GM06990 (cell line): ENCODE results near the gene WASHC4.
"Not testable (repeated sequence)": the region's sequence is repeated elsewhere in the genome, so short reads cannot be mapped to it uniquely, and the experiment has no call there.

Source experiments
- DNase-seq: peaks from one replicate; pipeline ENCODE4 v3.0.0-alpha.2; 2011; ENCODE audit not compliant: insufficient read length; ENCODE audit errors: extremely low read depth
- H3K27me3 ChIP-seq: replicated peaks from 2 replicates; pipeline ENCODE4 v1.6.0; 2011; ENCODE audit warnings: low read length; ENCODE audit not compliant: control insufficient read depth, insufficient read depth
- H3K36me3 ChIP-seq: 2 replicates; pipeline ENCODE4 v1.5.1; 2011; ENCODE audit warnings: low read length; ENCODE audit not compliant: control insufficient read depth, insufficient read depth
- H3K4me3 ChIP-seq: replicated peaks from 2 replicates; pipeline ENCODE4 v1.5.1; 2011; ENCODE audit warnings: low read depth, mild to moderate bottlenecking, control low read depth, low read length
- TF ChIP-seq, protein P1 (sequence below): IDR thresholded peaks from 2 replicates; pipeline ENCODE4 v1.5.1; 2011; ENCODE audit warnings: low read length, control low read depth, mild to moderate bottlenecking, inconsistent platforms; ENCODE audit not compliant: insufficient read depth, poor library complexity, severe bottlenecking

Gene WASHC4

GRCh38 chr12:105085501-105085900, 22.0 kb upstream of the WASHC4 start:
- TF ChIP-seq, protein P1, sequence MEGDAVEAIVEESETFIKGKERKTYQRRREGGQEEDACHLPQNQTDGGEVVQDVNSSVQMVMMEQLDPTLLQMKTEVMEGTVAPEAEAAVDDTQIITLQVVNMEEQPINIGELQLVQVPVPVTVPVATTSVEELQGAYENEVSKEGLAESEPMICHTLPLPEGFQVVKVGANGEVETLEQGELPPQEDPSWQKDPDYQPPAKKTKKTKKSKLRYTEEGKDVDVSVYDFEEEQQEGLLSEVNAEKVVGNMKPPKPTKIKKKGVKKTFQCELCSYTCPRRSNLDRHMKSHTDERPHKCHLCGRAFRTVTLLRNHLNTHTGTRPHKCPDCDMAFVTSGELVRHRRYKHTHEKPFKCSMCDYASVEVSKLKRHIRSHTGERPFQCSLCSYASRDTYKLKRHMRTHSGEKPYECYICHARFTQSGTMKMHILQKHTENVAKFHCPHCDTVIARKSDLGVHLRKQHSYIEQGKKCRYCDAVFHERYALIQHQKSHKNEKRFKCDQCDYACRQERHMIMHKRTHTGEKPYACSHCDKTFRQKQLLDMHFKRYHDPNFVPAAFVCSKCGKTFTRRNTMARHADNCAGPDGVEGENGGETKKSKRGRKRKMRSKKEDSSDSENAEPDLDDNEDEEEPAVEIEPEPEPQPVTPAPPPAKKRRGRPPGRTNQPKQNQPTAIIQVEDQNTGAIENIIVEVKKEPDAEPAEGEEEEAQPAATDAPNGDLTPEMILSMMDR = no peak
- Histone ChIP-seq H3K36me3 (no peaks in the 10 kb centered on the region), H3K4me3 (no peak overlapping the region), H3K27me3 (no peaks in the 10 kb centered on the region)
- DNase-seq = no peak

DNA sequence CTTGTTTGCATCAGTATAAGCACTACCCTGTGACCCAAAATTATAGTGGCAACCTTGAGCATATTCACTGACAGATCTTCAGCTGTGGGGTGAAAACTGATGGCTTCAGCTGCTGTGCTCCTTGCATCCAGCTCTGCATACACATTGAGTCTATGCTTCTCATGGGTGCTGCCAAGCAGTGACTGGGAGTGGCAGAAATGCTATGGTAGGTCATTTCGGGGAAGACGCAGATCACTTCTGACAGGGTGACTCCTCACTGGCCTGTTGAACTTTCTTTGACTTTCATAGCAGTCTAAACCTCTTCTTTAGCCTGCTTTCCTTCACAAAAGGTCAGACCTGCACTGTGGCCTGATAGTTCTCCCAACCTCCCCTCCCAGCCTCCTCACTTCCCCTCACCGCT, 17.7 kb upstream of the WASHC4 start:
- no peak overlapping the region for H3K4me3 ChIP-seq
- TF ChIP-seq, protein P1 = no peak
- no peak for DNase-seq
- no peaks in the 10 kb centered on the region for H3K36me3 ChIP-seq
- H3K27me3 ChIP-seq = no peaks in the 10 kb centered on the region; the same call in 1 of the 2 replicates

- TF ChIP-seq, protein P1 = no peak
- no peak overlapping the region for H3K4me3 ChIP-seq
- no peak for DNase-seq
Measured at GRCh38 chr12:105090361-105090760, 17.2 kb upstream of the WASHC4 start.

DNA sequence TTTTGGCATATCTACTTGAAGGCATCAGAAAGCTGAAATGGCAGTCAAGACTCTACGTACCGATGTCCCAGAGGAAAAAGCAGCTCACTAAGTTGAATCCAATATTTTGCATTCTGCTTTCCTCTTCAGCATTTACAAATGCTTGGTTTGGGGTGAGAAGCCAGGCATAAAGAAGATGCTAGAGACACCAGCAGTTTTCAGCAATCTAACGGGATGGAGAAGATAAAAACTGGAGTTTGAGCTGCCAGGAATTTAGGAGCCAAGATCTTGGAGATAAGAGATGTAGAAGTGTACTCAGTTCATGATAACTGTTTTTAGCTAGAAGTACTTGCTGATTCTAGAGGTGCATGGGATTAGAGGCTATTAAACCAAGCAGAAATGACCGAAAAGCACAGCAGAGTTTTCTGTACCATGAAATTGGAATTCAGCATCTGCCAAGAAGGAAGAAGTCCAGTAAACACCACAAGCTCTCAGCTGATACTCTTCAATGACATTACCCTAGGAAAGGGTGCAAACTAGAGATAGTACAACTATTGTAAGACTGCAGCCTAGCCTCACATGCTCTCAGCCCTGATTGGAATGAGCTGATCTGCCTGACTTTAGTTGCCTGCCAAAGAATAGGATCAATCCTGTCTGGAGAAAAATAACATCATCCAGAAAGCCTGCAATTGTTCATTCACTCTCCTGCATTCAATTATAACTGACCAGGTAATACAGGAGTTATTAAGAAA, 15.9 kb upstream of the WASHC4 start:
- no peaks in the 10 kb centered on the region; the same call in 1 of the 2 replicates for H3K27me3 ChIP-seq
- TF ChIP-seq, protein P1 = no peak
- H3K4me3 ChIP-seq = no peak overlapping the region
- no peak for DNase-seq
- H3K36me3 ChIP-seq = no peaks in the 10 kb centered on the region

More at GRCh38 chr12:105090361-105090760, 17.2 kb upstream of the WASHC4 start:
- Histone ChIP-seq H3K36me3 (no peaks in the 10 kb centered on the region), H3K27me3 (no peaks in the 10 kb centered on the region; the same call in 1 of the 2 replicates)

GRCh38 chr12:105092336-105092735, 15.2 kb upstream of the WASHC4 start:
- DNase-seq = no peak
- Histone ChIP-seq H3K4me3 (no peak overlapping the region), H3K36me3 (no peaks in the 10 kb centered on the region), H3K27me3 (no peaks in the 10 kb centered on the region; the same call in 1 of the 2 replicates)
- TF ChIP-seq, protein P1 = no peak

DNA sequence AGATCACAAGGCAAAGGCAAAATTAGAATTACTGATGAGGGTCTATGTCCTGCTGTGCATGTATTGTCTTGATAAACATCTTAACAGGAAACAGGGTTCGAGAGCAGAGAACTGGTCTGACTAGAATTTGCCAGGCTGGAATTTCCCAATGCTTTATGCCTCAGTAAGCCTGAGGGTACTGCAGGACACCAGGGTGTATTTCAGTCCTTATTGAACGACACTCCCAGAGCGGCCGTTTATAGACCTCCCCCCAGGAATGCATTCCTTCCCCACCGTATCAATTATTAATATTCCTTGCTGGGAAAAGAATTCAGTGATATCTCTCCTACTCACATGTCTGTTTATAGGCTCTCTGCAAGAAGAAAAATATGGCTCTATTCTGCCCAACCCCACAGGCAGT, 12.2 kb upstream of the WASHC4 start:
- H3K4me3 ChIP-seq, H3K27me3 ChIP-seq, DNase-seq, H3K36me3 ChIP-seq: not testable (repeated sequence)
